Activated gamma-delta T cell treated with Interleukin-2 at 50 U/mL for 16 hours (primary cell): Measurements from ENCODE around the gene CD52.
A peak's percentile ranks its signal among the peaks of the same experiment; 100 is the strongest.

Experiments
- DNase-seq: peaks from one replicate; pipeline ENCODE4 v3.0.0-alpha.2; 2020

The CD52 gene

GRCh38 chr1:26335774-26336476, 18.2 kb downstream of the CD52 start:
- DNase-seq: no peak

GRCh38 chr1:26336477-26337205, 18.9 kb downstream of the CD52 start:
- peak; percentile 83 for DNase-seq

DNA sequence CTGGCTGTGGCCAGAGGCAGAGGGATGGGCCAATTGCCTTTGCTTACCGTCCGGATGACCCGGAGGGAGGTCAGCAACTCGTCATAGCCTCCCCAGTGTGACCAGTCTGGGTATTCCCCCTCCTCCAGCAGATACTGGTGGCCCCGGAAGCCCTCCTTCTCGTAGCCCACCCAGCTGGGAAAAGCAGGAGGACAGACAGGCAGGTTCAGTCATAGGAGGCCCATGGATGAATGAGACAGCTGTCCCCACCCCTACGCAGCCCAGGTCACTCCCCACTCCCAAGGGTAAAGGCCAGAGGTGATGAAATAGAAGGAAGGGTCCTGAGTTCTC, 19.4 kb downstream of the CD52 start:
- DNase-seq: no peak

DNA sequence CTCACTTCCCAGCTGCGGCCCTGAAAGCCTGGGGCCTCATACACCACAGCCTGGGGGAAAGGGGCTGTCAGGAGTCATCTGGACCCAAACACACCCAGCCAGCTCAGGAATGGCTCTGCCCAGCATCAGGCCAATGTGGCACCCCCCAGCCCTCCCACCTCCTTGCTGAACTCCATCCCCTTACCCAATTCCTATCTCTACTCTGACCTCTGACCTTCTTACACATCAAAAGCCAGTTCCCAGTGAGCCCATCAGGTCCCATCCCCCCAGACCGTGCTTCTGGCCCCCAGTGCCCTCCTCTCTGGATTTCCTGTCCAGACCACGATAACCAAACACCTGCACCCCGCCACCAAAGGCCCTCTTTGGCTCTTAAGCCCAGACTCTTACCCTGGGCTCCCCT, 19.9 kb downstream of the CD52 start:
- no peak for DNase-seq

- DNase-seq: no peak
Measured at GRCh38 chr1:26338670-26339069, 20.9 kb downstream of the CD52 start.

GRCh38 chr1:26340047-26340481, 22.3 kb downstream of the CD52 start:
- DNase-seq: no peak

GRCh38 chr1:26344147-26344920, 26.6 kb downstream of the CD52 start:
- DNase-seq: no peak

GRCh38 chr1:26345718-26346117, 28.0 kb downstream of the CD52 start:
- DNase-seq: no peak

DNA sequence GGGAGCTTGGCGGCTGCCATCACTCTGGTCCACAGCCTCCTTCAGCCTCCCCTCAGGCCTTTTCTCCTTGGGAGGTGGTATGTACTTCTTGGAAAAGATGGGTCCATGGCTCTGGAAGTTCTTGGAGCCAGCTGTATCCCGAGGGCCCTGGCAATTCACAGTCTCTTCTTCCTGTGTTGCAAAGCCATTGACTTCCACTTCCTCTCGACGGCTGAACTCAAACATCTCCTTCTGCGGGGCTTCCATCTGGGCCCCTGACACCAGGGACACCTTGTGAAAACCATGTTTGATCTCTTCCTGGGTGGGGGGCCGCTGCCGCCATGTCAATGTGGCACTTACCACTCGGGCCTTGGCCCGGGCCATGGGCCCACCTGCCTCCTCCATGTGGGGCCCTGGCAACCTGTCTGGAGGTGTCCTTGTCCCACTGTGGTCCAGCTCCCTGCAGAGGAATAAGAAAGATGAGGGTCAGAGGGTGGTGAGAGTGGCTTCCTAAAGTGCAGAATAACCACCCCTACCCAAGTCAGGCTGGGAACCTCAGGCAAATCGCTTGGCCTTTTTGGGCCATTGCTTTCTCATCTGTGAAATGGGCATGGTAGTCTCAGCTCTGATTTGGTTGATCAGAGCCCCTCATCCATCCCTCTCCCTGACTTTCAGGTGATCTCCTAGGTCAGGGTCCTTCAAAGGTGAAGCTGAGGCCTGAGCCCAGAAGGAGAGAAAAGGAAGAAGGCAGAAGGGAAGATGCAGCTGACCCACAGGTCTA, 28.7 kb downstream of the CD52 start:
- no peak for DNase-seq

DNA sequence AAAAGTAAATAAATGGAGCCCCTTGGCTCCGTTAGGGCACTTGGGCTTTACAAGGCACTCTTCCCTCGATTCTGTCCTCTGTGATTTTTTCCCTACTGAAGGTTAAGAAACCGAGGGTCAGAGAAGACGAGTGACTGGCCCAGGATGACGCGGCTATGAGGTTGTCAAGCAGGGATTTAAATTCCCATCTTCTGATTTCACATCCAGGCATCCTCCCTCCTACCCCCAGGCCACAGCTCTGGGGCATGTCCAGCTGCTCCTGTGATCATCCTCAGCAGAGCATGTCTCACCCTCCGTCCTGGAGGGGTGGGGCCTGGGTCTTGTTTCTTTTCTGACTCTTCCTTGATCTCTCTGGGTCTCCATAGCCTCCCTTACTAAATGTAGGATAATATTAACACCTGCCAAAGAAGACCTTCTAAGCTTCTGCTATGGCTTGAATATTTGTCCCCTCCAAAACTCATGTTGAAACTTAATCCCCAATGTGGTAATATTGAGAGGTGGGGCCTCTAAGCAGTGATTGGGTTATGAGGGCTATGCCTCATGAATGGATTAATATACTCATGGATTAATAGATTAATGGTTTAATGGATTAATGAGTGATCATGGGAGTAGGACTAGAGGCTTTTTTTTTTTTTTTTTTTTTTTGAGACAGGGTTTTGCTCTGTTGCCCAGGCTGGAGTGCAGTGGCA, 31.6 kb downstream of the CD52 start:
- DNase-seq: no peak

GRCh38 chr1:26349877-26350244, 32.1 kb downstream of the CD52 start:
- no peak for DNase-seq

GRCh38 chr1:26350343-26350700, 32.6 kb downstream of the CD52 start:
- no peak for DNase-seq

- DNase-seq: no peak
Measured at GRCh38 chr1:26350701-26351589, 33.2 kb downstream of the CD52 start.

- DNase-seq: no peak
Measured at GRCh38 chr1:26351590-26352337, 34.0 kb downstream of the CD52 start.

DNA sequence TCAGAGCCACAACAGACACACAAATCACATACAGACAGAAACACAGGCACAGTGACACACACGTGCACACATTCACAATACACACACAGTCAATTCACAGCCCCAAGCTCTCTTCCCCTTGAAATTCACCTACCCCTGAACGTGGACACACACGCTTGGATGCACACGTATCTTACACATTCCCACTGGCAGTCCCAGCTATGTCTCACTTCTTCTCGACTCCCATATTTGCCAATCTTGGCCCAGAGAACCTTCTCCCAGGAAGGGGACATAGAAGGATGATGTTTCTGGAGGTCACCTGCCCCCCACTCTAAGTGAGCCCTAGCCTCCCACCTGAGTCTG, 34.6 kb downstream of the CD52 start:
- no peak for DNase-seq

DNA sequence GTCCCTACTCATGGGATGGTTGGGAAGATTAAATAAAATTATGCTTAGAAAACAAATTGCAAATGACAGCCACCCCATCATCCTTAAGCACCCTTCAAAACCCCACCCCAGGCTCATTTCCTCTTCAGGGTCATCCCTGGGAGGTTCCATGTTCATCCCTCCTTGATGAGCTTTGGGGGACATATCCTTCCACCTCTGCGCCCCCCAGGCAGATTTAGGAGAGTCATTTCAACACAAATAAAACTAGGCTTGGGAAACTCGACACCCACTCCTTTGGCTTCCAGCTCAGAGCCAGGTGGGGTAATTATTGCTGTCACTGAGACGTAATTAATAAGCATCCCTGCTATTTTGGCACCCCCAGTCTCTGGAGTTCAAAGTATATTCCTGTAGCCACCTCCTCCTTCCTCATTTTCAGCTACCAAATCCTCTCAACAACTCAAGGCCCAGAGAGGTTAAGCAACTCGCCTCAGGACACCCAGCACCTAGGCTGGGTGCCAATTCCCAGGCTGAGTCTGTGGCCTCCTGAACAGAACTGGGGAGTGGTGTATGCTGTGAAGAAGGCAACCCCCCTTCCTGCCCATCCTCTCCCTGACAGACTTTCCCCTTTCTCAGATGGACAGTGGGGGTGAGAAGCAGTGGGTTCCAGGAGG, 35.6 kb downstream of the CD52 start:
- DNase-seq: no peak

DNA sequence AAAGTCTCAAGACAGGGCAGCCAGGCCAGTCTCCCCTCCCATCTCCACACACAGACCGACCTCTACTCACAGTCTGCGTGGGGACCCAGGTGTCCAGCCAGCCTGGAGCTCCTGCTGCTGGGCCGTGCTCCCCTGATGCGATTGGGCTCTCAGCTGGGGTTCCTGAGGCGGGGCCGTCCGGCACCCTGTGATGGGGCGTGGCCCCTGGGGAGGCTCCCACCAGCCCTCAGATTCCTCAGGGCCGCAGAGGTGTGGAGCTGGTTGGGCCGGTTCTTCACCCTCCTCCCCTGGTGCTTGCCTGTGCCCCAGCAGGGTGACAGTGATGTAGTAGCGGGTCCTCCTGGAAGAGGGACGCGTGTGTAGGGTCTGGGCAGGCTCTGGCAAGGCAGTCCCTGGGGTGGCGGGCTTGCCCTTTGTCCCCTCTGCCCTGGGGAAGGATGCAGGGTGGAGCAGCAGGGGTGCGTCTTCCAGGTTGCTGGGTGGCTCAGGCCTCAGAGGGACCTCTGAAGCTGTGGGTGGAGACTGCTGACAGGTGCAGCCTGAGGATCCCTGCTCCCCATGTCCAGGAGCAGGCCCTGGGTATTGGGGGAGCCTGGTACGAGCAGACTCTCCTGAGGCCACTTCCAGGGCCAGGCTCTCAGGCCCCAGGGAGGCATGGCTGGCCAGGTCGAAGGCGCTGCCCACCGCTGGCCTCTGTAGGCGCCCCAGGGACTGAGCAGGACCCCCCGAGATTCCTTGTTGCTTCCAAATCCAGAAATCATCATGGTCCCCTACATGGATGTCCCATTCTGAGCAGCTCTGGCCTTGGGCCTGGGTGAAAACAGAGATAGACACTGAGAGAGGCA, 36.4 kb downstream of the CD52 start, which contains the start of gene CRYBG2:
Gene CRYBG2 (minus strand): TSS at position 155 of the 845 bp plus-strand sequence. CDS start 7,473 bp downstream, outside the sequence.
- DNase-seq: no peak

DNA sequence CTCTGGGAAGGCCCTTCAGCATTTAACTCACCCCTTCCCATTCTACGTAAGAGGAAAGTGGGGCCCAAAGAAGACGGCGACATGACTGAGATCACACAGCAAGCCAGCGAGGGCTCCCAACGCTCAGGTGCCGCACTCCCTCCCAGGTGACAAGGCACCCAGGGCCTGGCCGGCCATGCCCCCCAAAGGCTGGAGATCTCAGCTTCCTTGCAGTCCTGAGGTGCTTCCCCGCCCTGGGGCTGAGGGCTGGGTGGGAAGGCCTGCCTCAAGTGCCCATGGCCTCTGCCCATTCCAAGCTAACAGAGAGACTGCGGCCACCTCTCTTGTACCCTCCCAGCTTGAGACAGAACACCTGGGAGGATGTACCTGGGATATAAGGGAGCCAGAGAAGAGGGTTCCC, 37.2 kb downstream of the CD52 start:
- DNase-seq: no peak

- no peak for DNase-seq
Measured at GRCh38 chr1:26356106-26356505, 38.3 kb downstream of the CD52 start.
